ENCODE results near the gene ATG7.
"Not testable (repeated sequence)": the region's sequence is repeated elsewhere in the genome, so short reads cannot be mapped to it uniquely, and the experiment has no call there.

DNA sequence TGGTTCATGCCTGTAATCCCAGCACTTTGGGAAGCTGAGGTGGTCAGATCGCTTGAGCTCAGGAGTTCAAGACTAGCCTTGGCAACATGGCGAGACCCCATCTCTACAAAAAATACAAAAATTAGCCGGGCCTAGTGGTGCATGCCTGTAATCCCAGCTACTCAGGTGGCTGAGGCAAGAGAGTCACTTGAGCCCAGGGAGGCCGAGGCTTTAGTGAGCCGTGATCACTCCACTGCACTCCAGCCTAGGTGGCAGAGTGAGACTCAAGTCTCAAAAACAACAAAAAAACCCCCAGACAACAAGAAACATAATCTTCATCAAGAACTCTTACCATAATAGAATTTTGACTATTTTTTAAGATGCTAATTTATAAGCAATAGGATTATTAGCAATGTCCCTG is 253.9 kb downstream of the ATG7 start:
- not testable (repeated sequence) for TF ChIP-seq CTCF, POLR2A (IDR thresholded peaks at IDR 0.05)
